A673 (cell line): ENCODE measurements around the gene C10orf62. TPM values are rescaled to one million over a fixed set of nuclear protein-coding genes. Genes with fewer than 3 reads are reported as not detected.

ENCODE experiments used
- BruUV-seq: library from RNA; stranded (reverse); fragments of 400-500 nt; replicated peaks from 2 replicates; lab custom pipeline; 2021; lab: Mats Ljungman, UMichigan
- CTCF ChIA-PET: fragments of 300-600 bp; sonication (Branson Sonifier 250); formaldehyde crosslinking; loops from one replicate; lab custom pipeline; 2022; ENCODE audit warnings: antibody characterized with exemption; lab: Charles Lee
- POLR2A ChIA-PET: fragments of 300-600 bp; sonication (Branson Sonifier 250); formaldehyde crosslinking; loops from one replicate; lab custom pipeline; 2022; ENCODE audit warnings: antibody characterized with exemption; ENCODE audit not compliant: low non-redundant PET; lab: Charles Lee
- DNase-seq: peaks from one replicate; pipeline ENCODE4 v3.0.0-alpha.2; 2015; ENCODE audit warnings: low spot score
- H3K27ac ChIP-seq: fragments of 200-600 bp; sonication (generic); 2 replicates; pipeline ENCODE4 v1.5.1; 2016; ENCODE audit warnings: mixed run types, low read depth, mild to moderate bottlenecking, mixed read lengths, antibody characterized with exemption, low read length; ENCODE audit not compliant: poor library complexity, severe bottlenecking
- H3K27me3 ChIP-seq: fragments of 200-600 bp; sonication (generic); replicated peaks from 2 replicates; pipeline ENCODE4 v1.6.1; 2017; ENCODE audit warnings: mixed run types, low read depth, mild to moderate bottlenecking, mixed read lengths, antibody characterized with exemption, low read length; ENCODE audit not compliant: insufficient read depth, poor library complexity
- H3K36me3 ChIP-seq: fragments of 200-600 bp; sonication (generic); 2 replicates; pipeline ENCODE4 v1.6.1; 2016; ENCODE audit warnings: mixed run types, mild to moderate bottlenecking, mixed read lengths, antibody characterized with exemption, low read length; ENCODE audit not compliant: insufficient read depth, poor library complexity, severe bottlenecking
- H3K4me1 ChIP-seq: fragments of 200-600 bp; sonication (generic); 2 replicates; pipeline ENCODE4 v1.6.1; 2017; ENCODE audit warnings: mixed run types, mild to moderate bottlenecking, mixed read lengths, antibody characterized with exemption, low read length; ENCODE audit not compliant: insufficient read depth, poor library complexity, severe bottlenecking
- H3K4me3 ChIP-seq: fragments of 200-600 bp; sonication (generic); 2 replicates; pipeline ENCODE4 v1.5.1; 2016; ENCODE audit warnings: low read depth, mixed run types, mild to moderate bottlenecking, mixed read lengths, low read length; ENCODE audit not compliant: poor library complexity, severe bottlenecking
- H3K9me3 ChIP-seq: fragments of 200-600 bp; sonication (generic); 2 replicates; pipeline ENCODE4 v1.6.1; 2016; ENCODE audit warnings: mixed run types, low read depth, mild to moderate bottlenecking, mixed read lengths, antibody characterized with exemption, low read length; ENCODE audit not compliant: poor library complexity, severe bottlenecking
- CTCF ChIP-seq: fragments of 300-800, 200-600 bp; sonication (generic); conservative IDR thresholded peaks from 2 replicates; pipeline ENCODE4 v1.5.1; 2017; ENCODE audit warnings: low read depth, mild to moderate bottlenecking, antibody characterized with exemption, low read length, moderate library complexity, mixed read lengths
- EZH2 ChIP-seq: fragments of 200-600 bp; sonication (generic); IDR thresholded peaks from 2 replicates; pipeline ENCODE4 v1.6.1; 2017; ENCODE audit warnings: borderline replicate concordance, low read depth, mild to moderate bottlenecking, mixed read lengths, antibody characterized with exemption, low read length; ENCODE audit not compliant: poor library complexity, severe bottlenecking
- intact Hi-C: fragments of 100-400 bp; cut with micrococcal nuclease; formaldehyde crosslinking; loops from one replicate; pipeline ENCODE4 v1.10.0; 2022; ENCODE audit not compliant: unreplicated experiment
- total RNA-seq: library from RNA; stranded (reverse); gene quantifications from 2 replicates; pipeline ENCODE4 v1.2.3, GENCODE V29; 2021

Gene C10orf62
- total RNA-seq, 1 experiment from 2014 or later, result not detected

- BruUV-seq, result no TSS peak
- no peak overlapping the region for H3K27ac ChIP-seq
- ChIA-PET CTCF (no interaction called here), POLR2A (no interaction called here)
- no peak for DNase-seq
- no peaks in the 10 kb centered on the region for H3K36me3 ChIP-seq
- no peak overlapping the region for H3K4me3 ChIP-seq
- no peak for TF ChIP-seq EZH2
- TF ChIP-seq CTCF, result no peak
- intact Hi-C loops, result no loop called here
- no peaks in the 10 kb centered on the region for H3K27me3 ChIP-seq
- no peaks in the 10 kb centered on the region for H3K9me3 ChIP-seq
- no peaks in the 10 kb centered on the region for H3K4me1 ChIP-seq
These were observed 9.7 kb downstream of the C10orf62 start for GRCh38 chr10:97599272-97599619.

- no peak overlapping the region for H3K27ac ChIP-seq
- POLR2A ChIA-PET, result no interaction called here
These were observed 11.1 kb downstream of the C10orf62 start for GRCh38 chr10:97600616-97601015.

GRCh38 chr10:97601268-97602215 is 12.0 kb downstream of the C10orf62 start:
- POLR2A ChIA-PET, result no interaction called here
- no peak overlapping the region for H3K27ac ChIP-seq
- no peaks in the 10 kb centered on the region for H3K4me1 ChIP-seq
- DNase-seq, result no peak
- intact Hi-C loops, result no loop called here
- no peaks in the 10 kb centered on the region for H3K9me3 ChIP-seq
- no peak for TF ChIP-seq EZH2
- no peaks in the 10 kb centered on the region for H3K27me3 ChIP-seq
- CTCF ChIA-PET, result no interaction called here
- H3K4me3 ChIP-seq, result no peak overlapping the region
- no TSS peak for BruUV-seq
- no peaks in the 10 kb centered on the region for H3K36me3 ChIP-seq

More at GRCh38 chr10:97600616-97601015, 11.1 kb downstream of the C10orf62 start:
- intact Hi-C loops, result no loop called here
- H3K36me3 ChIP-seq, result no peaks in the 10 kb centered on the region
- no peak for TF ChIP-seq CTCF
- no peak for TF ChIP-seq EZH2
- DNase-seq, result no peak
- no peak overlapping the region for H3K4me3 ChIP-seq
- no TSS peak for BruUV-seq
- H3K27me3 ChIP-seq, result no peaks in the 10 kb centered on the region
- no peaks in the 10 kb centered on the region for H3K4me1 ChIP-seq
- CTCF ChIA-PET, result no interaction called here
- H3K9me3 ChIP-seq, result no peaks in the 10 kb centered on the region
